Lung (tissue), 12 donors: ENCODE measurements around the gene SRBD1. TPM values are rescaled to one million over a fixed set of nuclear protein-coding genes. Genes with fewer than 3 reads are reported as not detected.

Source experiments
- ATAC-seq: fragments of 200-7000 bp; cut with Tn5 transposase; one replicate; pipeline ENCODE4 v1.9.1; 2020; ENCODE audit warnings: moderate number of reproducible peaks; ENCODE audit not compliant: insufficient read depth, low FRiP score
- DNase-seq, 3 donors: peaks; one replicate each; pipeline ENCODE4 v3.0.0-alpha.2; 2013 to 2017
- H3K27ac ChIP-seq, 2 donors: one replicate each; pipeline ENCODE4 v1.5.1; 2013; ENCODE audit warnings: mild to moderate bottlenecking in 2 of 2, moderate library complexity in 2 of 2, control low read depth in 1 of 2, inconsistent platforms in 1 of 2, low read depth in 1 of 2, low read length in 1 of 2
- H3K27me3 ChIP-seq, 3 donors: one replicate each; pipeline ENCODE4 v1.5.1; 2013; ENCODE audit warnings: low read length in 2 of 3; ENCODE audit not compliant: control insufficient read depth in 3 of 3, insufficient read depth in 3 of 3
- H3K36me3 ChIP-seq, 4 donors: one replicate each; pipeline ENCODE4 v1.5.1; 2013; ENCODE audit warnings: low read length in 4 of 4, mild to moderate bottlenecking in 1 of 4, moderate library complexity in 1 of 4; ENCODE audit not compliant: control insufficient read depth in 4 of 4, insufficient read depth in 4 of 4
- H3K4me1 ChIP-seq, 5 donors: one replicate each; pipeline ENCODE4 v1.5.1; 2013; ENCODE audit warnings: low read length in 5 of 5, mild to moderate bottlenecking in 2 of 5, moderate library complexity in 1 of 5; ENCODE audit not compliant: control insufficient read depth in 5 of 5, insufficient read depth in 5 of 5
- H3K4me3 ChIP-seq: one replicate; pipeline ENCODE4 v1.5.1; 2013; ENCODE audit warnings: mild to moderate bottlenecking, control low read depth, moderate library complexity
- H3K9ac ChIP-seq, 2 donors: one replicate each; pipeline ENCODE4 v1.5.1; 2013; ENCODE audit warnings: low read length in 2 of 2, control low read depth in 1 of 2; ENCODE audit not compliant: insufficient read depth in 1 of 2
- H3K9me3 ChIP-seq, 4 donors: one replicate each; pipeline ENCODE4 v1.5.1; 2013; ENCODE audit warnings: low read length in 3 of 4, mild to moderate bottlenecking in 1 of 4, moderate library complexity in 1 of 4; ENCODE audit not compliant: control insufficient read depth in 4 of 4, insufficient read depth in 3 of 4
- WGBS, 2 donors: extraction: QIAGEN DNeasy Blood & Tissue Kit; methylation state at CpG; one replicate each; pipeline ENCODE4 v1.1.7; 2013; 5-methylcytosine and 5-hydroxymethylcytosine counted together
- polyA plus RNA-seq, 2 donors: library from polyadenylated mRNA; stranded (reverse); fragments of 200-250 nt; gene quantifications; one replicate each; pipeline ENCODE4 v1.2.1, GENCODE V29; 2013
- total RNA-seq, 2 donors: library from RNA; depleted of rRNA in 1 of 2; stranded (reverse); fragments of >200 nt in 1 of 2; gene quantifications; one replicate each; pipeline ENCODE4 v1.2.1, GENCODE V29; 2014 to 2021
- TF ChIP-seq, protein P1 (sequence below): IDR thresholded peaks from 2 replicates; pipeline ENCODE4 v1.5.1; 2012; ENCODE audit warnings: mild to moderate bottlenecking; ENCODE audit errors: control extremely low read depth, extremely low read depth
- donor health status: control.
- donor health status: control.
- donor health status: Bipolar disorder and iron deficiency.
- donor health status: healthy.
- donor health status: DM: yes; HTN: yes; CAD: no.

The SRBD1 gene
- total and polyA plus RNA-seq, 4 donors = 5.6 to 30.6 (median 11.5) TPM

DNA sequence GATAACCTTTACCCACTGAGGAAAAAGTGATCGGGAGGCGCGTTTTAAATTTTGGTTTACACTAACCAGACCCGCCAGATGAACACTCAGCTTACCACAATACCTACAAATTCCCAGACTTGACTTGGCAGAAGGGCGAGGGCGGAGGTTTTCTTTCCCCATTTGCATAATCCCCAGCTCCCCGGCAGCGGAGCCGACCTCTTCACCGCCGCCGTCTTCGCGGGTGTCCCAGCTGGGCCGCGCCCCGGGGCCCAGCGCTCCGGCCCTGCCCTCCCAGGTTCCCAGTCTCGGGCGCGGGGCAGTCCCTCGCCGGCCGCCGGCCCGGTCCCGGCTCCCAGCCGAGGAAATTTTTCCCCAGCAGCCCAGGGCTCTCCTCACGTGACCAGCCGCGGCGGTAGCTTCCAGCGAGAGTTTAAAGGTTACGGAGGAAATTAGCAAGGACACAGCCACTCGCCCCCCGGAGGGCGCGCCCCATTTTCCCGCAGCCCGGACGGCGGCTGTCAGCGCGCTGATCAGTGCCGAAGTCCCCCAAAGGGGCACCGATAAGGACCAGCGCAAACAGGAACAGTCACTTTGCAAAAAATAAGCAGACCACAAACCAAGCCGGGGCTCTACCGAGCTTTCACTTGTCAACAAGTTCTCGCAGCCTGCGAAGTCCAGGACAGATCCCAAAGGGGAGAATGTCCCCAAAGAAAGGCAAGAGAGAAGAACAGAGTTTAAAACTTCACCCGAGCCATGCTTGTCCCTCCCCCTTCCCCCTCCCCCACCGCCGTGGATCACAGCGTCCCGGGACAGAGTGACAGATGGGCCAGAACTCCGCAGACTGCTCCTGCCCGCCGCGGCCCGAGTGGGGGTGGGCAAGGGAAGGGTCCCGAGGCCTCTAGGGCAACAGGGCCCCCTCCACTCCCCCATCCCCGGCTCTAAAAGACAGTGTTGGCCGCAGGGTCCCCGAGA is 39.1 kb upstream of the SRBD1 start:
- H3K9me3 ChIP-seq = peaks cover 0 to 1% (median 0%) of the 10 kb centered on the region in 4 donors
- peak overlapping the region; percentile 98 for H3K27ac ChIP-seq
- no peaks in the 10 kb centered on the region for H3K36me3 ChIP-seq
- ATAC-seq (peak; percentile 38), DNase-seq (peak; percentile 73 to 80 (median 77))
- WGBS, 2 donors = 0 to 1% methylated on average over 56 to 66 of the region's 66 CpGs
- H3K4me3 ChIP-seq = peak overlapping the region; percentile 81
- TF ChIP-seq, protein P1, sequence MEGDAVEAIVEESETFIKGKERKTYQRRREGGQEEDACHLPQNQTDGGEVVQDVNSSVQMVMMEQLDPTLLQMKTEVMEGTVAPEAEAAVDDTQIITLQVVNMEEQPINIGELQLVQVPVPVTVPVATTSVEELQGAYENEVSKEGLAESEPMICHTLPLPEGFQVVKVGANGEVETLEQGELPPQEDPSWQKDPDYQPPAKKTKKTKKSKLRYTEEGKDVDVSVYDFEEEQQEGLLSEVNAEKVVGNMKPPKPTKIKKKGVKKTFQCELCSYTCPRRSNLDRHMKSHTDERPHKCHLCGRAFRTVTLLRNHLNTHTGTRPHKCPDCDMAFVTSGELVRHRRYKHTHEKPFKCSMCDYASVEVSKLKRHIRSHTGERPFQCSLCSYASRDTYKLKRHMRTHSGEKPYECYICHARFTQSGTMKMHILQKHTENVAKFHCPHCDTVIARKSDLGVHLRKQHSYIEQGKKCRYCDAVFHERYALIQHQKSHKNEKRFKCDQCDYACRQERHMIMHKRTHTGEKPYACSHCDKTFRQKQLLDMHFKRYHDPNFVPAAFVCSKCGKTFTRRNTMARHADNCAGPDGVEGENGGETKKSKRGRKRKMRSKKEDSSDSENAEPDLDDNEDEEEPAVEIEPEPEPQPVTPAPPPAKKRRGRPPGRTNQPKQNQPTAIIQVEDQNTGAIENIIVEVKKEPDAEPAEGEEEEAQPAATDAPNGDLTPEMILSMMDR = no peak
- peak overlapping the region; percentile 71 to 84 for H3K9ac ChIP-seq
- H3K27me3 ChIP-seq = no peaks in the 10 kb centered on the region
- peaks cover 0 to 37% (median 12%) of the 10 kb centered on the region in 5 donors for H3K4me1 ChIP-seq

DNA sequence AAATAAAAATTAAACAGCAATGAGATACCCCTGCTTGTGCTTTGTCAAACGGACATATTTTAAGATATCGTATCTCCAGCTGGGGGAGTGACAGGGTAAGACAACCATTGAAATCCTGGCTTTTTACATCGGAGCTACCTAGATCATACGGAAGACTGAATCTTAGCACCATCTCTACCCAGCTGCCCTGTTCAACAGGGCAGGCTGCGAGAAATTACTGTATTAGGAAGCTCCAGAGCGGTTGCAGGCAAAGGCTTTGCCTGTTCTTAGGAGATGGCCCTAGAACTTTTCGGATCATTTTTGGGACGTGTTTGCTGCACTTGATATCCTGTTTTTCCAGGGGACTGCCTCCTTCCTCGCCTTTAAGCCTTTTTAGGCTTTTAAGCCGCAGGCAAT is 38.4 kb upstream of the SRBD1 start:
- DNase-seq (peak in 2 of 3 donors; percentile 47 to 52), ATAC-seq (no peak)
- 3 to 11% methylated on average over 10 of the region's 10 CpGs for WGBS, 2 donors

DNA sequence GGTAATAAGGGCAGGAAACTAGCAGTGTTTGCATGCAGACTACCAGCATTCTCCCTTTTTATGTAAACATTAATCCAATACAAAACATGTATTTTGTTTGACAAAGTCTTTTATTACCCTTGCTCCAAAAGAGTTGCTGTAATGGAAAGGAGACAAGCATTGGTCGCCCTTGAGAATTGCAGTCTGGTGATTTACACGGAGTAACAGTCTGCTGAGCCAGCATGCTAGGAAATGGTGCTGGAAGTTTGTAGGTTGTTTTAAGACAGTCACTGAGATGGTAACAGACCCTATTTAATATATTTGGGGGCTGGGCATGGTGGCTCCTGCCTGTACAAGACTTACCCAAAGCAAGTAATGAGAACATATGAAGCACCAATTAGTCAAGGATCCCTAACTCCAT is 37.6 kb upstream of the SRBD1 start:
- DNase-seq (no peak), ATAC-seq (no peak)
- no peak overlapping the region for H3K9ac ChIP-seq
- no peaks in the 10 kb centered on the region for H3K27me3 ChIP-seq
- H3K36me3 ChIP-seq = no peaks in the 10 kb centered on the region
- TF ChIP-seq, protein P1 = no peak
- WGBS, 2 donors = 73 to 85% methylated on average over 2 of the region's 2 CpGs
- no peak overlapping the region for H3K27ac ChIP-seq
- H3K4me3 ChIP-seq = no peak overlapping the region
- H3K9me3 ChIP-seq = peaks cover 0 to 1% (median 0%) of the 10 kb centered on the region in 4 donors
- H3K4me1 ChIP-seq = peaks cover 0 to 30% (median 4%) of the 10 kb centered on the region in 5 donors

More for the DNA sequence above, 38.4 kb upstream of the SRBD1 start:
- Histone ChIP-seq H3K4me3 (peak overlapping the region; percentile 81), H3K4me1 (peaks cover 0 to 37% (median 8%) of the 10 kb centered on the region in 5 donors), H3K27ac (peak overlapping the region; percentile 98), H3K27me3 (no peaks in the 10 kb centered on the region), H3K9ac (peak overlapping the region; percentile 71 to 84), H3K36me3 (no peaks in the 10 kb centered on the region), H3K9me3 (peaks cover 0 to 1% (median 0%) of the 10 kb centered on the region in 4 donors)
- TF ChIP-seq, protein P1 = no peak
